Osteoblast (primary cell): Measurements from ENCODE around the gene UCP3. TPM values are rescaled to one million over a fixed set of nuclear protein-coding genes. Genes with fewer than 3 reads are reported as not detected.

Source experiments
- DNase-seq: peaks from one replicate; pipeline ENCODE4 v3.0.0; 2011; ENCODE audit warnings: low spot score, mixed read lengths; ENCODE audit not compliant: insufficient read length; ENCODE audit errors: missing footprints
- H2AFZ ChIP-seq: 2 replicates; pipeline ENCODE4 v1.6.0; 2011; ENCODE audit warnings: mild to moderate bottlenecking, low read length
- H3K27ac ChIP-seq: 2 replicates; pipeline ENCODE4 v1.5.1; 2011; ENCODE audit warnings: mild to moderate bottlenecking, low read depth, low read length, moderate library complexity
- H3K27me3 ChIP-seq: 2 replicates; pipeline ENCODE4 v1.6.0; 2012; ENCODE audit warnings: mild to moderate bottlenecking, control low read depth, inconsistent platforms, low read length, moderate library complexity; ENCODE audit not compliant: insufficient read depth
- H3K36me3 ChIP-seq: 2 replicates; pipeline ENCODE4 v1.5.1; 2011; ENCODE audit warnings: mild to moderate bottlenecking, low read length, control low read depth, moderate library complexity; ENCODE audit not compliant: insufficient read depth
- H3K4me1 ChIP-seq: 2 replicates; pipeline ENCODE4 v1.5.1; 2011; ENCODE audit warnings: mild to moderate bottlenecking, low read length, control low read depth, moderate library complexity; ENCODE audit not compliant: insufficient read depth
- H3K4me2 ChIP-seq: 2 replicates; pipeline ENCODE4 v1.6.0; 2011; ENCODE audit warnings: mild to moderate bottlenecking, low read length; ENCODE audit not compliant: insufficient read depth
- H3K4me3 ChIP-seq: fragments of 200-600 bp; sonication (generic); 3 replicates; pipeline ENCODE4 v1.5.1; 2012; ENCODE audit warnings: mild to moderate bottlenecking, low read length, inconsistent platforms; ENCODE audit not compliant: insufficient read depth
- H3K79me2 ChIP-seq: 2 replicates; pipeline ENCODE4 v1.6.0; 2012; ENCODE audit warnings: mild to moderate bottlenecking, low read length, control low read depth, inconsistent platforms; ENCODE audit not compliant: insufficient read depth
- H3K9me3 ChIP-seq: 2 replicates; pipeline ENCODE4 v1.5.1; 2011; ENCODE audit warnings: low read depth, low read length, control low read depth
- H4K20me1 ChIP-seq: 2 replicates; pipeline ENCODE4 v1.6.0; 2012; ENCODE audit warnings: mild to moderate bottlenecking, low read length, control low read depth; ENCODE audit not compliant: insufficient read depth
- CTCF ChIP-seq: IDR thresholded peaks from 2 replicates; pipeline ENCODE4 v1.5.1; 2011; ENCODE audit warnings: mild to moderate bottlenecking, low read depth, low read length, moderate library complexity; ENCODE audit errors: extremely low read depth
- total RNA-seq: library from RNA; depleted of rRNA; stranded (reverse); fragments of >200 nt; gene quantifications from 2 replicates; pipeline ENCODE4 v1.2.3, GENCODE V29; 2012

The UCP3 gene
- total RNA-seq, 1 donor = under 0.01 TPM

- no peaks in the 10 kb centered on the region for H4K20me1 ChIP-seq
- no peaks in the 10 kb centered on the region for H3K27me3 ChIP-seq
- H3K9me3 ChIP-seq = no peaks in the 10 kb centered on the region
- H3K79me2 ChIP-seq = no peaks in the 10 kb centered on the region
- H3K36me3 ChIP-seq = peaks cover 5% of the 10 kb centered on the region
- no peak for TF ChIP-seq CTCF
- no peak for DNase-seq
- no peak overlapping the region for H3K27ac ChIP-seq
- no peak overlapping the region for H3K4me2 ChIP-seq
- H3K4me1 ChIP-seq = peaks cover 26% of the 10 kb centered on the region
- no peak overlapping the region for H2AFZ ChIP-seq
- H3K4me3 ChIP-seq = no peak overlapping the region
Observed at GRCh38 chr11:74014880-74015279, 6.0 kb upstream of the UCP3 start.

- Histone ChIP-seq H3K27me3 (no peaks in the 10 kb centered on the region), H3K27ac (no peak overlapping the region), H3K4me2 (no peak overlapping the region), H3K79me2 (no peaks in the 10 kb centered on the region), H3K9me3 (no peaks in the 10 kb centered on the region), H4K20me1 (no peaks in the 10 kb centered on the region), H3K4me3 (no peak overlapping the region), H2AFZ (no peak overlapping the region), H3K4me1 (peaks cover 9% of the 10 kb centered on the region), H3K36me3 (peaks cover 5% of the 10 kb centered on the region)
- no peak for TF ChIP-seq CTCF
- no peak for DNase-seq
Observed at GRCh38 chr11:74013141-74013540, 4.3 kb upstream of the UCP3 start.

- TF ChIP-seq CTCF = no peak
- Histone ChIP-seq H4K20me1 (no peaks in the 10 kb centered on the region), H2AFZ (no peak overlapping the region), H3K4me3 (no peak overlapping the region), H3K79me2 (no peaks in the 10 kb centered on the region), H3K4me1 (peaks cover 6% of the 10 kb centered on the region), H3K9me3 (no peaks in the 10 kb centered on the region), H3K4me2 (no peak overlapping the region), H3K27ac (no peak overlapping the region), H3K27me3 (no peaks in the 10 kb centered on the region), H3K36me3 (peaks cover 5% of the 10 kb centered on the region)
- no peak for DNase-seq
Observed at GRCh38 chr11:74012074-74012809, 3.4 kb upstream of the UCP3 start.

- Histone ChIP-seq H3K9me3 (no peaks in the 10 kb centered on the region), H3K4me2 (no peak overlapping the region), H3K36me3 (peaks cover 5% of the 10 kb centered on the region), H3K79me2 (no peaks in the 10 kb centered on the region), H3K4me3 (no peak overlapping the region), H3K27me3 (no peaks in the 10 kb centered on the region), H3K4me1 (peaks cover 6% of the 10 kb centered on the region), H2AFZ (no peak overlapping the region), H3K27ac (peak overlapping the region; percentile 26), H4K20me1 (no peaks in the 10 kb centered on the region)
- peak; percentile 79 for DNase-seq
- TF ChIP-seq CTCF = no peak
Observed at GRCh38 chr11:74011360-74012073, 2.6 kb upstream of the UCP3 start.
